Measurements from ENCODE around the gene MED7. TPM values are rescaled to one million over a fixed set of nuclear protein-coding genes. Genes with fewer than 3 reads are reported as not detected.

The MED7 gene
- total RNA-seq, 1 experiment from 2014 or later, result 22.9 TPM

DNA sequence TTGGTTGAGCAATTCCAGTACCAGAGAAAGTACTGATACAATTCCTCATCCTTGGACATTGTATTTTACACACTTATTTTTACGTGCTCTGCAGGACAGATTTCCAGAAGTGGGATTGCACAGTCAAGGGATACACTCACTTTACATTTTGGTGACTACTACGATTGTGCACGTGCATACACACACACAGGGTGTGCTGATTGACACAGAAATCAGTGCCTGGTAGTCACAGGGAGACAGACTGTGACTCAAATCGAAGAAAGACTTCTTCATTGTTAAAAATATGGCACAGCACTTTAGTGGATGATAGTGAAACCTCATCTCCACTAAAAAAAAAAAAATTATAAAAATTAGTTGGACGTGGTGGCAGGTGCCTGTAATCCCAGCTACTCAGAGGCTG is 21.9 kb upstream of the MED7 start:
- DNase-seq (ENCODE audit: low read depth), result no peak

- no peak for DNase-seq (ENCODE audit: low read depth)
These were observed 20.4 kb upstream of the MED7 start for GRCh38 chr5:157162919-157163510.

DNA sequence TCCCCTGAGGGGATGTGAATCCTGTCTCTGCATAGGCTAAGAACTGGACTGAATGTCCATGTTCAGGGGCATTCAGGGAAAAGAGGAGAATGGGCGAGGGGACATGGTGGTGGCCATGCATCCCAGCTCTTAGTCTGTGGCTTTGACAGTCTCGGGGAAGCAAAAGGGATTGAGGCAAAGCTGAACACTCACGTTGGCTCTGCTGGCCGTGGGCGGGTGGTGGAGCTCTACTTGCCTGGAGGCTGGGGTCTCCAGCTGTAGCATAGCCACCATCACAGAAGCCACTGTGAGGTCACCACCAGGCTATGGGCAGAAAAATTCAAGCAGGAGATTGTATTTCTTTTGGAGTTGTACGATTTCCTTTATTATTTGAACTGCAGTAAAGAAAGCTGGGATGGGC is 19.3 kb upstream of the MED7 start:
- no peak for DNase-seq (ENCODE audit: low read depth)

GRCh38 chr5:157160001-157160400 is 17.3 kb upstream of the MED7 start:
- no peak for DNase-seq (ENCODE audit: low read depth)

DNA sequence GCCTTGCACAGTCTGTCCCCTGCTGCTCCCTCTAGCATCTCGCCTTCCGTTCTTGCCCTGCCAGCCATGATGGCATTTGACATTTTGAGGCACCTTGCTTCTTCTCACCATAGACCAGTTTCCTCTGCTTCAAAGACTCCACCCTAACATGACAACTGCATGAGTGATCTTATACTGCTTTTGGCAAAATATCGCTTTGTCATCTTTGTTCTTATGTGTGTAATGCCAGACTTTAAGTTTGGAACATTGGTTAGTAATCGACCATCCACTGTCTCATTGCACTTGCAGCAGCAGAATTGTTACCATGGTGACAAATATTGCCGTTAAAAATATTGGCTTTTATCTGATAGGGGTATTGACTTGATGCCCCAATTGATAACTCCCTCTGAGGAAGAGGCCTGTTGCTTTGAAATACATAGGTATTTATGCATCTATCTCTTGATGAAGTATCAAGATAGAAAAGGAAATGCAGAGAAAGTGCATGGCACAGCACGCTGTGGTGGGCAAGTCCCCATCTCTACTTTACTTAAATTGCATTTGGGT is 16.6 kb upstream of the MED7 start:
- no peak for DNase-seq (ENCODE audit: low read depth)

DNA sequence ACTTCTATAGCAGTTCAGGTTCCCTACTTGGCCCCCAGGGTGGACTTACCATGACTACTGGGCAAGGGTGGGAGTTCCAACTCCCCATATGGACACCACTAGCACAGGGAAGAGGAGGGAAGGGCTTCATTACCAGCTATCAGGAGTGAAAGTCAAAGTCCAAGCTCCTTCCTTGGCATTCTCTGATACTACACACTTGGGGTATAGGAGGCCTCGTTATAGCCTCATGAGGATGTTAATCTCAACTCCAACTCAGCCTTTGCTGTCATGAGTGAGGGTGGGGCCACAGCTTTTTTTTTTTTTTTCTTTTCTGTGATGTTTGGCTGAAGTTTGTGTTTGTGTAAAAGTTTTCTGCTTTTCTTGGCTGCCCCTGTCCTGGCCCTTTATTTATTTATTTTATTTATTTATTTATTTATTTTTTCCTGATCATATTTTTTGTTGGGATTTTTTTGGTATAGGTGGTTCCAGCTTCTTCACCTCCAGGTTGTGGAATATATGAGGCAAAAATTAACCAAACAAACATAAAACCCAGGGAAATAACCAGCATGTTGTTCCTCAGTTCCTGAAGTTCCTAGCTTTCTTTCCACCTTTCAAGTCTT is 14.7 kb upstream of the MED7 start:
- no peak for DNase-seq (ENCODE audit: low read depth)

DNA sequence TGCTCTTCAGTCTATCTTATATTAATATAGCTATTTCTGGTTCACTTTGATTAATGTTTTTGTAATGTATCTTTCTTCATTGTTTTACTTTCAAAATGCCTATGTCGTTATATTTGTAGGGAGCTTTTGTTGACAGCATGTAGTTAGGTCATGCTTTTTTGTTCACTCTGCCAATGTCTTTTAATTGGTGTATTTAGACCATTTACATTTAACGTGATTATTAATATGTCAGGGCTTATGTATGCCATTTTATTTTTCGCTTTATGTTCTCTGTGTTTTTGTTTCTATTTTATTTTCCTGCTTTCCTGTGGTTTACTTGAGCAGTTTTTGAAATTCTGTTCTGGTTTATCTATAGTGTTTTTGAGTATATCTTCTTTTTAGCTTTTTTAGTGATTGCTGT is 12.6 kb upstream of the MED7 start:
- DNase-seq (ENCODE audit: low read depth), result no peak

DNA sequence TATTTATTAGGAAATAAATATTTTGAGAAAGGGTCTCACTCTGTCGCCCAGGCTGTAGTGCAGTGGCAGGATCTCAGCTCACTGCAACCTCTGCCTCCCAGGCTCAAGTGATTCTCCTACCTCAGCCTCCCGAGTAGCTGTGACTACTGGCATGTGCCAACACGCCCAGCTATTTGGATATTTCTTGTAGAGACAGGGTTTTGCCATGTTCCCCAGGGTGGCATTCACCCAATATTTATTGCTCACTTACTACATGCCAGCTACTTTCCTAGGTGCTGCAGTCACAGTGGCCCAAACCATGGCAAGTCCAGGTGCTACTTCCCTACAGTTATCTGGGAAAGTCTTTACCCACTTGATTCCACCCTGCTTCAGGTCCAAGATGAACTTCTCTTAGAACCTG is 8.3 kb upstream of the MED7 start:
- no peak for DNase-seq (ENCODE audit: low read depth)

DNA sequence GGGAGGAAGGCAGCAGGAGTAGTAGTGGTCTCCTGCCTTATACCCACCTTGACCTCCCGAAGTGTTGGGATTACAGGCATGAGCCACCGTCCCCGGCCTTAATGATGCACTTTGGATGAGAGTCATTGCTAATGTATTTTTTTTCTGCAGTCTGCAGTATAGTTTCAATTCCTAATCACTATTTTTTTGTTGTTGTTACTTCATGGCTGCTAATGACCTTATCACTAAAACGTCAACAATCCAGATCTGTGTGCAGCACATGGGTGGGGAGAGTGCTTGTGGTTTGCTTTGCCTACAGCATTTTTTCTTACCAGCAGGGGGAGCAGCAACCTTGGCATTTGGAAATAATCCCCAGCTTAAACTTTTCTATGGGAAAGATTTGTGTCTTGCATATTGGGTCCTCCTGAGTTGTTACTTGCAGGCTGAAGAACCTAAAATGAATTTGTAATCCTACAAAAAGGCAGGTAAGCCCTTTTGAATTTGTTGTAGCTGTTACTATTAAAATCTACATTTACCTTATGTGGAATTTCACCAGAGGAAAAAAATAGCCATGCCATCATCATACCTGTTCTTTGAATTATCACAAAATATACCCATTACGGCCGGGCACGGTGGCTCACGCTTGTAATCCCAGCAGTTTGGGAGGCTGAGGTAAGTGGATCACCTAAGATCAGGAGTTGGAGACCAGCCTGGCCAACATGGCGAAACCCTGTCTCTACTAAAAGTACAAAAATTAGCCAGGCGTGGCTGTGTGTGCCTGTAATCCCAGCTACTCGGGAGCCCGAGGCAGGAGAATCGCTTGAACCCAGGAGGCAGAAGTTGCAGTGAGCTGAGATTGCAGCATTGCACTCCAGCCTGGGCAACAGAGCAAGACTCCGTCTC is 6.3 kb upstream of the MED7 start:
- DNase-seq (ENCODE audit: low read depth), result peak; percentile 64

- DNase-seq (ENCODE audit: low read depth), result peak; percentile 45
These were observed 684 bp upstream of the MED7 start for GRCh38 chr5:157143127-157143971.

DNA sequence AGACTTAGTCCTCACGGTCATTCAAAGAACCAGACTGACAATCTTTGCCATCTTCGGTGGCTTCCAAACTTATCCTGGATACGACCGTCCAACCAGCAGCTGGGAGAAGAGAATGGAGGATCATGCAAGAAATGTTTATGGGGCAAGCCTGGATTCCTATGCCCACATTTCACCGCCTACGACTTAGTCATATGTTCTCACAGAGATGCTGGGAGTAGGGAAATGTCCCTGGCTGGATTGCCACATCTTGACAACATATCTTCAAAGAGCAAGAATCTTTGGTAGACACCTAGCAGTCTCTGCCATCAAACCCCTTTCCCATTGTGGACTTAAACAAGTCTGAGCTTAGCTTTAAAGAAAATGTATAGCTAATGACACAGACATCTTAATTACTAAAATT is 5.0 kb downstream of the MED7 start:
- no peak for DNase-seq (ENCODE audit: low read depth)

- no peak for DNase-seq (ENCODE audit: low read depth)
These were observed 10.4 kb downstream of the MED7 start for GRCh38 chr5:157132281-157132612.

DNA sequence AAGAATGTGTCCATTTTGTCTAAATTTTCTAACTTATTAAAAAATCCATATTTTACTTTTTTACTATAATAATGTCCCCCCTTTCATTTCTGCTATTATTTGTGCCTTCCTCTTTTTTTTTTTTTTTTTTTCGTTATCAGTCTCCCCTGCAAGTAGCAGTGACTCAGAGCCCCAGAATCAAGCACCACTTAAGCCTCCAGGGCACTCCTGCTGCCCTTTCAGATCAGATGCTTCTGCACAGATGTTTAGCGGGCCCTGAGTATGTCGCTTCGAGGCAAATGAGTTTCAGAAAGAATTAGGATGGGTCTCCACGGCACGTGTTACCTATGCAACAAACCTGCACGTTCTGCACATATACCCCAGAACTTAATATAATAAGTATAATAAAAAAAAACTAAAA is 11.7 kb downstream of the MED7 start:
- peak; percentile 63 for DNase-seq (ENCODE audit: low read depth)

DNA sequence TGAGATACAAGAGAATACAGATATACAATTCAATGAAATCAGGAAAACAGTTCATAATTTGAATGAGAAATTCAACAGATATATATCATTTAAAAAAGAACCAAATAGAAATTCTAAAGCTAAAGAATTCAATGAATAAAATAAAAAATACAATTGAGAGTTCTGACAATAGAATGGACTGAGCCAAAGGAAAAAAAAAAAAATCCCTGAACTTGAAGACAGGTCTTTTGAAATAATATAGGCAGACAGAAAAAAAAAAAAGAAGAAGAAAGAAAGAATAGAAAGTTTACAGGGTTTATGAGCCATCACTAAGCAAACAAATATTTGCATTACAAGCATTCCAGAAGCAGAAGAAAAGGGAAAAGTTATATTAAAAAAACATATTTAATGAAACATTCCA is 21.0 kb downstream of the MED7 start:
- no peak for DNase-seq (ENCODE audit: low read depth)

DNA sequence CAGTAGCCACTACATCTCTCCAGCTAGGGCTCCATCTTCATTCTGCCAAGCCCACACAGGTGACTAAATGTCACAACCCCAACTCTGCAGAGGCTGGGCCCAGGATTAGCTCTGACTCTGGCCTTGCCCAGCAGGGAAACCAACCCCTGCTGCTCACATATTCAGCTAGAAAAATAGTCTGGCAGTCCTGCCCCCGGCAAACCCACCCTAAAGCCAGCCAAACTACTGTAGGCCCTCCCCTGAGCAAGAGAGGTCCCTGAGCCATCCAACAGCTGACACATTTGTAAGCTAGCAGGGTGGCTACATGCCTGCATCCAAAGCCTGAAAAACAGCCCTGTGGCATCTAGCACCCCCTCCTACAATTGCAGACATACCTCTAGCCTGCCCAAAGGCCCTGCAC is 22.6 kb downstream of the MED7 start:
- DNase-seq (ENCODE audit: low read depth), result no peak

DNA sequence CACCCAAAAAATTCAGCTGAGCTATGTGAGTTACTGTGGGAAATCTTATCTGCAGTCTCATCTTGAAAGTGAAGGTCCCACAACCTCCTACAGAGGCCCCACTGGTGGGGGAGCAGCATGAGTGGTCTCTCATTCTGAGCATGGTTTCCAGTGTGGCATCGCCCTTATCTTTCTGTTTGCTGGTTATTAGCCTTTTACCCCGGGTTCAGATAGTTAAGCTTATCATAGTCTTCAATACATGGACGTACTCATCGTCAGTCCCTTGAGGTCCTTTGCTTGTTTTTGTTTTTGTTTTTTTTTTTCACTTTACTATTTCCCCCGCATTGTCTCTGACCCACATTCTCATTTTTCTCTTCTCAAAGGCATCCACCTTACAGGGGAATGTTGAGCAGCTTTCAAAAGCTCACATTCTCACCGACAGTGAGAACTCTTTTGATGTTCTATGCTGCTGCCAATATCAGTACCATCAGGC is 26.1 kb downstream of the MED7 start:
- no peak for DNase-seq (ENCODE audit: low read depth)

- DNase-seq (ENCODE audit: low read depth), result no peak
These were observed 27.2 kb downstream of the MED7 start for GRCh38 chr5:157115502-157115901.

DNA sequence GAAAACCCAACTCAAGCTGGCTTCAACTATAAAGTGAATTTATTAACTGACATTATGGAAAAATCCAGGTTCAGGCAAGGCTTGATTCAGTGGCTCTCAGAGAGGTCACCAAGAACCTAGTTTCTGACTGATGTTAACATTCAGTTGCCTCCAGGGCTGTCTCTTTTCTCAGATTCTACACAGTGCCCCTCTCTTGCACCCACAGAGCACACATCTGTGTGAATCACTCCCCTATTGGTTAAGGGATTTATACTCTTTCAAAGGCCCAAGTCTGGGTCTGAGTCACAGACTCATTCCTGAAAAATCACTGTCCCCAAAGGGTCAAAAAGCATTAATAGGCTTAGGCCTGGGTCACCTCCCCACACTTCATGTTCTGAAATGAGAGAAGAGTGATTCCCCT is 27.7 kb downstream of the MED7 start:
- no peak for DNase-seq (ENCODE audit: low read depth)

GRCh38 chr5:157113002-157113401 is 29.7 kb downstream of the MED7 start:
- no peak for DNase-seq (ENCODE audit: low read depth)

DNA sequence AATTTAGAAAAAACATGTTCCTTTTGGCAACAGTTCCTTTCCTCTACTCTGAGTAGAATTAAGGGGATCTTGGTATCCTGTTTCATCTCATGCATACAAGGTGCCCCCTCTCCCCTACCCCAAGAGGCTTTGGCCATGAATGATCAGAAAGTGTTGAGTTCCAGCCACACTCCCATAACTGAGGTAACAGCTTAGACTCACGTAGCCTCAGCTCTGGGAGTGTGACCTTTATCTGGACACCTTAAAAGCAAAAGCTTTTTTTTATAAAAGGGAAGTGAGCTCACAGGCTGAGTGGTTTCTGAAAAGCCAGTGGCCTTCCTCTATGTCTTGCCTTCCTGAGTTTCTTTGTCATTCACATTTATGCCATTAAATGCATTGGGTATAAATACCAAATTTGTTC is 32.9 kb downstream of the MED7 start:
- DNase-seq (ENCODE audit: low read depth), result no peak

DNA sequence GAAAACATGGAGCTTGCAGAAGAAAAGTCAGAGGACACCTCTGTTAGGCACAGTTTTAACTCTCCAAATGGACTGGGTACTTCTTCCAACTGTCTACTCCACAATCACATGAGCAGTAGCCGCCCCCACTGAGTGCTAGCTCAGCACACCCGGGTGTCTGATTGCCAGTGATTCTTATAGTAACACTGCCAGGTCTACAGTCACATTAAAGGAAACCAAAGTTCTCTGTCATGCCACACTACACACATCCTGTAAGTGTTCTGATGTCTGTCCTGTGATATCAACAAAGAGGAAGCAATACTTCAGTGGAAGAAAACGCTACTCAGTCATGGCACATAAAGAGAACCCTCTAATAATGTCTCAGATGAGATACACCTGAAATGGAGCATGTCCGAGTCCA is 33.7 kb downstream of the MED7 start, which contains the start of gene HAVCR2:
TSS of gene HAVCR2 (minus strand) at position 69 of the 400 bp plus-strand sequence. CDS start at position 8, 61 bp downstream.
- DNase-seq (ENCODE audit: low read depth), result no peak

DNA sequence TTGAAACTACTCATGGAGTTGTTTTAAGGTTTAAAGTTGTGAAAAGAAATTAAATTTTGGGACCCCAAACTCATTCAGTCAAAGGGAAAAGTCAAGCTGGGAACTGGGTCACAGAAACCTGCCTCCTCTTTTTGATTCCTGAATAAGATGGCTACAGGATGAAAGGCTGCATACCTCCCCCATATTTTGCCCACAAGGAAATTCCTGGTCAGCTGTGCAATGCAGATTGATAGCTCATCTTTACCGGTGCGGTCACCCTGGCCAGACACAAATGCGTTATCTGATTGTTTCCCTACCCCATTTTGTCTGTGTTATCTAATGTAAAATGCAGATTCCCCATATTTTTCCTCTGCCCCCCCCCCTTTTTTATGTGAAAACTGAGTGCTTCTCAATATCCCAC is 35.2 kb downstream of the MED7 start:
- DNase-seq (ENCODE audit: low read depth), result peak; percentile 40
